ENCODE measurements around the gene ATAD3B. TPM values are rescaled to one million over a fixed set of nuclear protein-coding genes. Genes with fewer than 3 reads are reported as not detected.
"Not testable (repeated sequence)": the region's sequence is repeated elsewhere in the genome, so short reads cannot be mapped to it uniquely, and the experiment has no call there.

The ATAD3B gene
- total and polyA plus RNA-seq, 2 donors from 2014 or later, result 13.3 to 28.8 TPM

GRCh38 chr1:1427106-1427819, 44.3 kb upstream of the ATAD3B start:
- no peak overlapping the region for H3K27ac ChIP-seq (ENCODE audit: low read depth in 2 of 2, low read length in 2 of 2)
- FAIRE-seq (no peak), DNase-seq (peak in 4 of 5 donors; percentile 35 to 93 (median 68))

DNA sequence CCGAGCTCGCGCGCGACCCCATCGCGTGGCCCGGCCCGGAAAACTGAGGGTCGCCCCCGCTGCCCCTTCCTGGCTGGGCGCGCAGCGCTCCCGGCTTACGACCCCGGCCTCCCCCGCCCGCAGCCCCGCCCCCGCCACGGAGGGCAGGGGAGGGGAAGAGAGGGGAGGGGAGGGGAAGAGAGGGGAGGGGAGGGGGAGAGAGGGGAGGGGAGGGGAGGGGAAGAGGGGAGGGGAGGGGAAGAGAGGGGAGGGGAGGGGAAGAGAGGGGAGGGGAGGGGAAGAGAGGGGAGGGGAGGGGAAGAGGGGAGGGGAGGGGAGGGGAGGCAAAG, 43.8 kb upstream of the ATAD3B start:
- Histone ChIP-seq H3K36me3 (ENCODE audit: control insufficient read depth in 2 of 3, insufficient read depth in 3 of 3, low read length in 3 of 3) (no peaks in the 10 kb centered on the region), H3K4me1 (ENCODE audit: control insufficient read depth in 2 of 3, insufficient read depth in 2 of 3, low read depth in 1 of 3, low read length in 3 of 3) (peaks cover 0 to 10% (median 0%) of the 10 kb centered on the region in 3 donors), H3K4me3 (ENCODE audit: low read length in 3 of 3) (no peak overlapping the region), H3K9me3 (ENCODE audit: control insufficient read depth in 2 of 3, insufficient read depth in 1 of 3, low read length in 3 of 3) (no peaks in the 10 kb centered on the region), H3K27me3 (ENCODE audit: control insufficient read depth, insufficient read depth, low read length) (no peaks in the 10 kb centered on the region), H3K9ac (ENCODE audit: low read length in 3 of 3) (no peak overlapping the region), H3K27ac (ENCODE audit: low read depth in 2 of 2, low read length in 2 of 2) (no peak overlapping the region)
- intact Hi-C loops (cut with DNase I), result no loop called here
- DNase-seq (peak in 1 of 5 donors; percentile 73), FAIRE-seq (no peak)
- TF ChIP-seq CTCF (IDR thresholded peaks at IDR 0.05; ENCODE audit: borderline replicate concordance, extremely low read depth, insufficient read depth), result no peak

More at GRCh38 chr1:1427106-1427819, 44.3 kb upstream of the ATAD3B start:
- no peak for TF ChIP-seq CTCF (IDR thresholded peaks at IDR 0.05; ENCODE audit: borderline replicate concordance, extremely low read depth, insufficient read depth)
- Histone ChIP-seq H3K9ac (ENCODE audit: low read length in 3 of 3) (no peak overlapping the region), H3K27me3 (ENCODE audit: control insufficient read depth, insufficient read depth, low read length) (no peaks in the 10 kb centered on the region), H3K36me3 (ENCODE audit: control insufficient read depth in 2 of 3, insufficient read depth in 3 of 3, low read length in 3 of 3) (no peaks in the 10 kb centered on the region), H3K4me3 (ENCODE audit: low read length in 3 of 3) (no peak overlapping the region), H3K4me1 (ENCODE audit: control insufficient read depth in 2 of 3, insufficient read depth in 2 of 3, low read depth in 1 of 3, low read length in 3 of 3) (peaks cover 0 to 10% (median 0%) of the 10 kb centered on the region in 3 donors), H3K9me3 (ENCODE audit: control insufficient read depth in 2 of 3, insufficient read depth in 1 of 3, low read length in 3 of 3) (no peaks in the 10 kb centered on the region)
- intact Hi-C loops (cut with DNase I), result no loop called here

GRCh38 chr1:1428174-1428573, 43.4 kb upstream of the ATAD3B start:
- DNase-seq (peak in 1 of 5 donors; percentile 65), FAIRE-seq (no peak)
- TF ChIP-seq CTCF (IDR thresholded peaks at IDR 0.05; ENCODE audit: borderline replicate concordance, extremely low read depth, insufficient read depth), result no peak
- intact Hi-C loops (cut with DNase I), result no loop called here
- Histone ChIP-seq H3K27ac (ENCODE audit: low read depth in 2 of 2, low read length in 2 of 2) (no peak overlapping the region), H3K36me3 (ENCODE audit: control insufficient read depth in 2 of 3, insufficient read depth in 3 of 3, low read length in 3 of 3) (no peaks in the 10 kb centered on the region), H3K4me3 (ENCODE audit: low read length in 3 of 3) (no peak overlapping the region), H3K9me3 (ENCODE audit: control insufficient read depth in 2 of 3, insufficient read depth in 1 of 3, low read length in 3 of 3) (no peaks in the 10 kb centered on the region), H3K9ac (ENCODE audit: low read length in 3 of 3) (no peak overlapping the region), H3K4me1 (ENCODE audit: control insufficient read depth in 2 of 3, insufficient read depth in 2 of 3, low read depth in 1 of 3, low read length in 3 of 3) (peaks cover 0 to 13% (median 0%) of the 10 kb centered on the region in 3 donors), H3K27me3 (ENCODE audit: control insufficient read depth, insufficient read depth, low read length) (no peaks in the 10 kb centered on the region)

- intact Hi-C loops (cut with DNase I); H3K27me3 ChIP-seq (ENCODE audit: control insufficient read depth, insufficient read depth, low read length); H3K27ac ChIP-seq (ENCODE audit: low read depth in 2 of 2, low read length in 2 of 2); H3K9me3 ChIP-seq (ENCODE audit: control insufficient read depth in 2 of 3, insufficient read depth in 1 of 3, low read length in 3 of 3); H3K9ac ChIP-seq (ENCODE audit: low read length in 3 of 3); FAIRE-seq; H3K36me3 ChIP-seq (ENCODE audit: control insufficient read depth in 2 of 3, insufficient read depth in 3 of 3, low read length in 3 of 3); H3K4me3 ChIP-seq (ENCODE audit: low read length in 3 of 3): not testable (repeated sequence)
- peak in 1 of 5 donors; percentile 21 for DNase-seq
- H3K4me1 ChIP-seq (ENCODE audit: control insufficient read depth in 2 of 3, insufficient read depth in 2 of 3, low read depth in 1 of 3, low read length in 3 of 3), result peaks cover 0 to 20% (median 0%) of the 10 kb centered on the region in 3 donors
Observed at GRCh38 chr1:1428967-1429366, 42.6 kb upstream of the ATAD3B start.
